CD4-positive, alpha-beta T cell treated with Interleukin-15 for 1 hour (primary cell): ENCODE results near the gene PRDM13.
"Not testable (repeated sequence)": the region's sequence is repeated elsewhere in the genome, so short reads cannot be mapped to it uniquely, and the experiment has no call there.

Experiments
- DNase-seq: peaks from one replicate; pipeline ENCODE4 v3.0.0-alpha.2; 2020

The PRDM13 gene

DNA sequence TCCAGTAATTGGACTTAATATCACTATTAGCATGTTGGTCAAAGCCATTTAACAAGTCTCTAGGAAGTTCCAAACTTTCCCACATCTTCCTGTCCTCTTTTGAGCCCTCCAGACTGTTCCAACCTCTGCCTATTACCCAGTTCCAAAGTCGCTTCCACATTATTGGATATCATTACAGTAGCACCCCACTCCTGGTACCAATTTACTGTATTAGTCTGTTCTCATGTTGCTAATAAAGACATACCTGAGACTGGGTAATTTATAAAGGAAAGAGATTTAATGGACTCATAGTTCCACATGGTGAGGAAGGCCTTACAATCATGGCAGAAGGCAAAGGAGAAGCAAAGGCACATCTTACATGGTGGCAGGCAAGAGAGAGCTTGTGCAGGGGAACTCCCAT is 31.7 kb downstream of the PRDM13 start:
- not testable (repeated sequence) for DNase-seq

DNA sequence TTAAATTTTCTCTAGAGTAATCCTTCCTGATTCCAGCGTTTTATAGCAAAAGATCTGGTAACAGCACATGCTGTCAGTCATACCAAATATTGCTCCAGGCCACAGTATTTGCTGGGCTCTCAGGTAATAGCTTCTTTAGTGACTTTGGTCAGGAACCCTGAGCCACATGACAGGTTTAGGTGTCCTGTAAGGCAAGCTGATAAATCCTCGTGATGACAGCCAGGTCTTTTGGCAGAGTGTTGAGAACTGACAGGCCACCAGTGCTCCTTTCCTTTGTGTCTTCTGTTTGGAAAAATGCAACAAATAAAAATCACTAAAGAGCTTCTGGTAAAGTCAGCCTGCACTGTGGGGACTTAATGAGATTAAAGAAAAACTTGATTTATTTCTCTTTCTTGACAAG is 34.6 kb downstream of the PRDM13 start:
- DNase-seq = no peak

DNA sequence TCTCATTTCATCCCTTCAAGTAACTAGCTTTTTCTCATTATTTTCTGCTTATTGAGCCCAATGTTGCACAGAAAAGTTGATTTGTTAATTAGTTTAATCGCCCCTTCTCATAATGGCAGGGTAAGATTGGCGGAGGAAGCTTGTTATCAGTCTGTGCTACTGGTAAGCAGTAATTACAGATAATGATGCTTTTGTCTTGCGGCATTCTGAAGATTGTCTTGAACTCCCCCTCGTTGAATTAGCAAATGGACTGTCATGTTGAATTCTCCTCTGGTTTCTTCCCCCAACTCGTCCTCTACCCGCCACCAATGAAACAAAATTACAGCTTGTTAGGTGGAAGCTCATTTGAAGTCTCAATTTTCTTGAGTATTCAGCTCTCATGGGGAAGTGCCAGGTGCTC is 39.4 kb downstream of the PRDM13 start:
- no peak for DNase-seq

DNA sequence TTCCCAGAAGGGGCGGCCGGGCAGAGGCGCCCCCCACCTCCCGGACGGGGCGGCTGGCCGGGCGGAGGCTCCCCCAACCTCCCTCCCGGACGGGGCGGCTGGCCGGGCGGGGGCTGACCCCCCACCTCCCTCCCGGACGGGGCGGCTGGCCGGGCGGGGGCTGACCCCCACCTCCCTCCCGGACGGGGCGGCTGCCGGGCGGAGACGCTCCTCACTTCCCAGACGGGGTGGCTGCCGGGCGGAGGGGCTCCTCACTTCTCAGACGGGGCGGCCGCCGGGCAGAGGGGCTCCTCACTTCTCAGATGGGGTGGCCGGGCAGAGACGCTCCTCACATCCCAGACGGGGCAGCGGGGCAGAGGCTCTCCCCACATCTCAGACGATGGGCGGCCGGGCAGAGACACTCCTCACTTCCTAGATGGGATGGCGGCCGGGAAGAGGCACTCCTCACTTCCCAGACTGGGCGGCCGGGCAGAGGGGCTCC is 43.5 kb downstream of the PRDM13 start:
- DNase-seq = not testable (repeated sequence)

DNA sequence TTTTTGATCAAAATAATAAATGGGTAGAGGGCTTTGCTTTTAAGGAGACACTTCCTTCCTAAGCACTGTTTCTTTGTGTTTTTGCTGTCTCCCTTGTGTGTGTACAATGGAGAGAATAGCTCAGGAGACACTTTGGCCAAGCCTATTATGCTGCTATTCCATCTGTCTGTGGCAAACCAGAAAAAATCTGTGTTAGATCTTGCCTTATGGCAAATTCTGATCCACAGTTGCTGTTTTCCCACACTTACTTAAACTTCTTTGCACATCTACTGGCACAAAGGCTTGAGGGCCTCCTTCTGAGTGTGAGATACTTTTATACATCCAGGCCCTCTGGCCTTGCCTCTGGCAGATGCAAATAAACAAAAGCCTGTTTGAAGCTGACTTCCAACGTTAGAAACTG is 53.6 kb downstream of the PRDM13 start:
- no peak for DNase-seq

DNA sequence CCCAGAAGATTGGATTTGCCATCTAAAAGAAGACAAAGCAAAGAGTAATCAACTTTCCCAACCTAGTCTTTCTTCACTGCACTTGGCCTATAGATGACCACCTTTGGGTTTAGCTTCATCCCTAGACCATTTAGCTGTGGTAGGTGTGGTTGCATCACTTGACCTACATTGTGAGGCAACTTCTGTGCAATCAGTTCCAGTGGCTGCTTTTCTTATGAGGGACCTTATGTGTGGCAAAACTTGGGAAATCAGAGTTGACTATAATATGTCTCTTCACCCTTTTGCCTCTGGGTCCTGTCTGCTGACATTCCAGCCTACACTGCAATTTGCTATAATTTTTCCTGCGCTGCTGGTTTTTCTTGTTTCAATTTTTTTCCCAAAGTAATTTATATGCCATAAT is 55.2 kb downstream of the PRDM13 start:
- DNase-seq = no peak

DNA sequence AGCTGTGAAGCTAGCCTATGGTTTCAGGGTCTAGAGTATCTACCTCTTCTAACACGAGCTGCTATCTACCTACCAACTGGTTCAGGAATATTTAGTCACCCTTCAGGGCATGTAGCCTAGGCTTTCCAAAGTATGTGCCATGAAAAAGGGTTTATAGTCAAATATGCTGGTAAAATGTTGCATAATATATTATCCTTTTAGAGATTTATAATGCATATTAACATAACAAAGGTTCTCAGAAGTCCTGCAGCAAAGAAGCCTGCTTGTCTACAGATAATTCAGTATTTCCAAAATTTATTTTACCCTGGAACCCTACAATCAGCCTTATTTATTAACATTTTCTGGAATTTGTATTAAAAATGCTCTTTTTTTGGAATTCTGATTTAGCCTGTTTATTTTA is 56.0 kb downstream of the PRDM13 start:
- no peak for DNase-seq
